GM18505 (cell line): ENCODE data around the gene INPP5F.

Source experiments
- ATAC-seq: cut with Tn5 transposase; IDR thresholded peaks from one replicate; pipeline ENCODE4 v1.9.1; 2021; ENCODE audit not compliant: unreplicated experiment
- POLR2A ChIP-seq: IDR thresholded peaks from 4 replicates; pipeline ENCODE4 v1.6.1; 2011; ENCODE audit warnings: borderline replicate concordance; ENCODE audit not compliant: insufficient read depth, insufficient read length; ENCODE audit errors: extremely low read depth

The INPP5F gene

DNA sequence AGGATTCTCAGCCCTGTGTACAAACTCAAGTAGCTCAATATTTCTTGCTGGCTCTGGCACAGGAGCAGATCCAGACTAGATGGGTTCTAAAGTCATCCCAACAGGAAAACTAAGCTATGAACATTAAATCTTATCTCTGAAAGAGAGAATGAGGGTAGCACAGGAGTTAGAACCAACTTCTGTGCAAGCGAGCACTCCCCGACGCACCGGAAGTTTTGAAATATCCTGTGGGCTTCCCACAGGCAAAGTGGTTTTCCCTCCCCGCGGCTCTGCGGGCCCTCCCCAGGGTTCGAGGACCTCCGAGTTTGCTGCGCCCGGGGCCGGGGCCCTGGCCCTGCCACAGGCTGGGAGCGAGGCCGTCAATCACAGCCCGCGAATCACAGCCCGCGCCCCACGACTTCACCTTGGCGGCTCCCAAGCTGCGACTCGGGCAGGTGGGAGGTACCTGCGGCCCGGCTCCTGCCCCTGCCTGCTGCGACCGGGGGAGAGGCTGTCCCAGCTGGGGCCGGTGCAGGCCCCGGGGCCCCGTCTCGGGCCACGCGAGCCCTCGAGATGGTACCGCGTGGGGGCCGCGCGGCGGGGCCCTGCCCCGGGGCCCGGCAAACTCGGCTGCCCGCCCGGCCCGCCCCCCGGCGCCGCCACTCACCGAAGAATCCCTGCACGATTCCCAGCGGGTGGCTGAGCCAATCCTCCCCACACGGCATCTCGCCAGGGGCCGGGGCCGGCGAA, 146.2 kb downstream of the INPP5F start:
- TF ChIP-seq POLR2A, result no peak
- ATAC-seq, result peak; percentile 50

GRCh38 chr10:119872610-119872859, 146.7 kb downstream of the INPP5F start, which contains the start of gene MCMBP:
TSS of gene MCMBP (minus strand) at chr10:119872843. CDS start at chr10:119872584, 259 bp downstream.
- TF ChIP-seq POLR2A, result peak; percentile 70
- peak; percentile 29 for ATAC-seq

- ATAC-seq, result peak; percentile 90
- TF ChIP-seq POLR2A, result peak; percentile 75
Observed at GRCh38 chr10:119872860-119873681, 147.2 kb downstream of the INPP5F start.

GRCh38 chr10:119878524-119878923, 152.7 kb downstream of the INPP5F start:
- no peak for TF ChIP-seq POLR2A

More at GRCh38 chr10:119878524-119878923, 152.7 kb downstream of the INPP5F start:
- no peak for ATAC-seq
